Measurements from ENCODE around the gene PPP6C.
A peak's percentile ranks its signal among the peaks of the same experiment; 100 is the strongest.
"Not testable (repeated sequence)": the region's sequence is repeated elsewhere in the genome, so short reads cannot be mapped to it uniquely, and the experiment has no call there.

The PPP6C gene

GRCh38 chr9:125180876-125181275 lies 8.7 kb downstream of the PPP6C start:
- no peak for DNase-seq

DNA sequence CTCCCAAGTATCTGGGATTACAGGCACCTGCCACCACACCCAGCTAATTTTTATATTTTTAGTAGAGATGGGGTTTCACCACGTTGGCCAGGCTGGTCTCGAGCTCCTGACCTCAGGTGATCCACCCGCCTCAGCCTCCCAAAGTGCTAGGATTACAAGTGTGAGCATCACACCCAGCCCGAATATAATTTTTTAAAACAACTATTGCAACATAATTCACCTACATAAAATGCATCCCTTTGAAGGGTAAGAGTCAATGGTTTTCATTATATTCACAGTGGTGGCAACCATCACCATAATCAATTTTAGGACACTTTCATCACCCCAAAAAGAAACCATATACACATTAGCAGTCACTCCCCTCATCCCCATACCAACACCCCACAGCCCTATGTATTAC lies 9.8 kb downstream of the PPP6C start:
- DNase-seq: not testable (repeated sequence)

- DNase-seq: no peak
Measured at GRCh38 chr9:125177888-125178287, 11.7 kb downstream of the PPP6C start.

- DNase-seq: no peak
Measured at GRCh38 chr9:125176636-125177035, 13.0 kb downstream of the PPP6C start.

DNA sequence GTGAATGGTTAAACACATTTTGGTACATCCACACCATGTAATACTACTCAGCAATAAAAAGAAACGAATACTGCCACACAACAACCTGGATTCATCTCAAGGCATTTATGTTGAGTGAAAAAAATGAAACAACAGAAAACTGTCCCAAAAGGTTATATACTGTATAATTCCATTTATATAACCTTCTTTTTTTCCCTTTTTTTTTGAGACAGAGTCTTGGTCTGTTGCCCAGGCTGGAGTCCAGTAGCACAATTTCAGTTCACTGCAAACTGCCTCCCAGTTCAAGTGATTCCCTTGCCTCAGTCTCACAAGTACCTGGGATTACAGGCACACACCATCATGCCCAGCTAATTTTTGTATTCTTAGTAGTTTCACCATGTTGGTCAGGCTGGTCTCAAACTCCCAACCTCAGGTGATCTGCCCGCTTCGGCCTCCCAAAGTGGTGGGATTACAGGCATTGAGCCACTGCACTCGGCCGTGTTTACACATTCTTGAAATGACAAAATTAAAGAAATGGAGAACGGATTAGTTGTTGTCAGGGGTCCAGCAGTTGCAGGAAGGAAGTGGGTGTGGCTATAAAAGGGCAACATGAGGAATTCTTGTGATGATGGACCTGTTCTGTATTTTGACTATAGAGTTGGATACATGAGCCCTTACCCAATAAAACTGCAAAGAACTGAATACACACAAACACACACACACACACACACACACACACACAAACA lies 17.4 kb downstream of the PPP6C start:
- DNase-seq: no peak

GRCh38 chr9:125169895-125170294 lies 19.7 kb downstream of the PPP6C start:
- DNase-seq: no peak

- DNase-seq: no peak
Measured at GRCh38 chr9:125166762-125167161, 22.8 kb downstream of the PPP6C start.

DNA sequence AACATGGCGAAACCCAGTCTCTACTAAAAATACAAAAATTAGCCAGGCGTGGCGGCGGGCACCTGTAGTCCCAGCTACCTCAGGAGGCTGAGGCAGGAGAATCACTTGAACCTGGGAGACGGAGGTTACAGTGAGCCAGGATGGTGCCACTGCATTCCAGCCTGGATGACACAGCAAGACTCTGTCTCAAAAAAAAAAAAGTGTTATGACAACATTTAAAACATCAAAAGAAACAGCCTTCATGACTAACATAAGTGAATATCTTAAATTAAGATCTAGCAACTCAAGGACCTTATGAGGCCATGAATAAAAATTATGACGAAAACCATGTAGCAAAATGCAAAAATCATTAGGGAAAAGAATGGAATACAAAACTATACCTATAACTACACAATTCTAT lies 26.7 kb downstream of the PPP6C start:
- DNase-seq: not testable (repeated sequence)

- no peak for DNase-seq
Measured at GRCh38 chr9:125161284-125161918, 28.2 kb downstream of the PPP6C start.

GRCh38 chr9:125160750-125161149 lies 28.9 kb downstream of the PPP6C start:
- no peak for DNase-seq

- no peak for DNase-seq
Measured at GRCh38 chr9:125156551-125156950, 33.1 kb downstream of the PPP6C start.

GRCh38 chr9:125153712-125154367 lies 35.8 kb downstream of the PPP6C start:
- DNase-seq: no peak

DNA sequence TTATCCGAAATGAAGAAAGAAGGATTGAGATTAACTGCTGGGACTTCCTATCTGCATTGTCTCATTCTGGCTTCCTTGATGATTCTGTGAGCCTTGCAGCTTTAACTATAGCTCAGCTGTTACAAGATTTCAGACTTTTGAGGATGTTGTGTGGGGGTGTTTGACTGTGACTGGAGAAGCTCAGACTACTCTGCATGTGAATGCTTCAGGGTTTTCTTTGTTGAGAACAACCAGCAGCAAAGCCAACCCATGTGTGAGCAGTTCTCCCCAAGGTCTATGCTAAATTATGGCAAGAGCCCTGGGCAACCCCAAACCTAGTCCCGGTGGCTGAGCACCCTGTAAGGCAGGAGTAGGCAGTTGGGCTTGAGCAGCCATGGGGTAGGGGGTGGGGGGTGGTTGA lies 37.9 kb downstream of the PPP6C start:
- no peak for DNase-seq

DNA sequence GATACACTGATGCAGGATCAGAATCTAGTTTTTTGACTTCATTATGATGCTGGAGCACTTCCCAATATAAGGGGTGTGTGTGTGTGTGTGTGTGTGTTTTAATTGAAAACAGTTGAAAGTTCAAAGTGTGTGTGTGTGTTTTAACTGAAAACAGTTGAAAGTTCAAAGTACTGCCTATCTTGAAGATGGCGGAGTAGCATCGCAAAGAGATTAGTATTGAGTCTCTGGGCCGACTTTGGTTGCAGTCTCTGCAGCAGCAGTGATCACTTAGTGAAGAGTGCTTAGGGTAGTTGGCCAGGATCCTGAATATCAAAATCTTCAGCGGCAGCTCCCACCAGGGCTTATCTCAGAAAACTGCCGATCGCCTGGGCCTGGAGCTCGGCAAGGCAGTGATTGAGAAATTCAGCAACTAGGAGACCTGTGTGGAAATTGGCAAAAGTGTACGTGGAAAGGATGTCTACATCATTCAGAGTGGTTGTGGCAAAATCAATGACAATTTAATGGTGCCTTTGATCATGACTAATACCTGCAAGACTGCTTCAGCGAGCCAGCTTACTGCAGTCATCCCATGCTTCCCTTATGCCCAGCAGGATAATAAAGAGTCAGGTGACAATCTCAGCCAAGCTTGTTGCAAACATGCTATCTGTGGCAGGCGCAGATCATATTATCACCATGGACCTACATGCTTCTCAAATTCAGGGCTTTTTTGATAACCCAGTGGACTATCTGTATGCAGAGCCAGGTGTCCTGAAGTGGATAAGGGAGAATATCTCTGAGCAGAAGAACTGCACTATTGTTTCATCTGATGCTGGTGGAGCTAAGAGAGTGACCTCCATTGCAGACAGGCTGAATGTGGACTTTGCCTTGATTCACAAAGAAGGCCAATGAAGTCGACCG lies 39.0 kb downstream of the PPP6C start:
- no peak for DNase-seq

DNA sequence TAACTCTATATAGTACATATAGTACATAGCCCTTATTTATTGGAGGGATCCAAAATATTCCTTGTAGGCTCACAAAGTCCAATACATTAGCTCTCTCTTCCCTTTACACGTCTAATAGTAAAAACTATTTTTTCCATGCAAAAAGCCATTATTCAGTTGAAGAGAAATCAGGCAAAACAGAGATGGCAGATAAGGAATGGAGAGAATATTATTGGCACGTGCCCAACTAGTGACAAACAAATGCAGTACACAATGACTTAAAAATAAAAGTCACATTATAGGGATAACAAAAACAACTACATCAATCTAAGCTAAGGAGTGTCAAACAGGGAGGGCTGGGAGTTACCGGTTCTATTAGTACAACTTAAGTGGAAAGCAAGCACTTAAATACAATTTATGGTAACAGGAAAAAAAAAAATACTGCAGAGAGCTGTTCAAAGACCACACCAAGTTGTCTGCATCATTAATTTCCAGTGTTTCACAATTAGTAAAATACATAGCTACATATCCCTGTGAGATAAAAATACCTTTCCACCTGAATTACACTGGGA lies 42.1 kb downstream of the PPP6C start:
- DNase-seq: no peak

- no peak for DNase-seq
Measured at GRCh38 chr9:125146247-125146646, 43.4 kb downstream of the PPP6C start.

GRCh38 chr9:125145425-125145824 lies 44.2 kb downstream of the PPP6C start:
- no peak for DNase-seq

GRCh38 chr9:125143377-125144090 lies 46.1 kb downstream of the PPP6C start, which contains the start of gene SCAI:
TSS of gene SCAI (minus strand) at chr9:125143528. CDS start at chr9:125143437, 91 bp downstream.
- peak; percentile 95 to 97 for DNase-seq

DNA sequence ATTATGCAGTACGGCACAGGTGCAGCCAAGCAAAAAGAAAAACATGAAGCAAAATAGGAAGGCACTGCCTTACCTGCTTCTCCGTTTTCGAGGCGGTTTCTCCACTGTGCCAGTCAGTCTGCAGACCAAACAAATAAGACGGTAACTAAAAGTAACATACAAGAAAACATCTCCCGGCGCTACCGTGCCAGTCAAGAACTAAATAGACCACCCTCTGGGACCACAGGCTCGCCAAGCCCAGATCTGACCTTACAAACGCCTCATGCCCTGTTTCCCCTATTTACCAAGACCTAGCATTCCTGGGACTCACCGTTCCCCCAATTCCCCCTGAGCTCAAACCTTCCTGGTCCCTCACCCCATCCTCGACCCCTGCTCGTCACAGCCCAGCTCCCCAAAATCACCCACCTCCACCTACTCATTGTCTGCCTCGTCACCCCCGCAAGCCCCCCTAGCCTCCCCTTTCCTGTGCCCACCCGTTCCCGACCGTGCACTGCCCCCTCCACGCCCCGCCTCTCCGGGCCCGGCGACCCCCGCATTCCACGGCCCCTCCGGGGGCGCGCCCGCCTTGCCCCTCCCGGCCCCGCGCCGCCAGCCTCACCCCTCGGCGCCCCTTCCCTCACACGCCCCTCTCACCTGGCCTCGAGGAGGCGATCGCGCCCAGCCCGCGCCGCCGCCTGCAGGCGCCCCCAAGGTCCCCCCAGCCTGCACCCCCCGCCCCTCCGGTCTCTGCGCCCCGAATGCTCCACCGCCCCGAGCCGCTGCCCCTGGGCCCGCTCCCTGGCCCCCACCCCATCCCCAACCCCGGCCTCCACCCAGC lies 46.8 kb downstream of the PPP6C start:
- peak in 1 of 2 donors; percentile 6 for DNase-seq

GRCh38 chr9:125141751-125142150 lies 47.9 kb downstream of the PPP6C start:
- DNase-seq: no peak

DNA sequence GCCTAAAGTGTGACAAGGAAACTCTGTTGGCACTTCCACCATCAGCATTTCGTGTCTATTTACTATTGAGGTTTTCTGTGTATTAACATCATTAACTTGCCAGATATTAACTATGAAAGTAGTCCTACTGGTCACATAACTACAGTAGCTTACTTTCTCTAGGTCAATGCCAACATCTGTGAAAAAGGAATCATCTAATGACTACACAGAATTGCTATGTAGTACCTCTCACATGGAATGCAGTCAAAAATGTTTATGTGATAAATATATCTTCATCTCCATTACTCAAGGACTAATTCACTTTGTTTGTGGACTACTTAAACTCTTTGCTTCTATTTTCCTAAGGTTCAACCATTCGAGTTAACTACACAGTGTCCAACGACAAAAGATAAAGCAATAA lies 48.4 kb downstream of the PPP6C start:
- DNase-seq: no peak

Measured in stimulated activated CD4-positive, alpha-beta T cell treated with anti-CD3 and anti-CD28 coated beads, Interleukin-2, amount 100 ng/mL, for 48 hours (primary cell).